ENCODE measurements around the gene GPR25. TPM values are rescaled to one million over a fixed set of nuclear protein-coding genes. Genes with fewer than 3 reads are reported as not detected.
A peak's percentile ranks its signal among the peaks of the same experiment; 100 is the strongest.

Gene GPR25
- total RNA-seq, 3 donors from 2014 or later: 0.29 TPM; not detected in 2

DNA sequence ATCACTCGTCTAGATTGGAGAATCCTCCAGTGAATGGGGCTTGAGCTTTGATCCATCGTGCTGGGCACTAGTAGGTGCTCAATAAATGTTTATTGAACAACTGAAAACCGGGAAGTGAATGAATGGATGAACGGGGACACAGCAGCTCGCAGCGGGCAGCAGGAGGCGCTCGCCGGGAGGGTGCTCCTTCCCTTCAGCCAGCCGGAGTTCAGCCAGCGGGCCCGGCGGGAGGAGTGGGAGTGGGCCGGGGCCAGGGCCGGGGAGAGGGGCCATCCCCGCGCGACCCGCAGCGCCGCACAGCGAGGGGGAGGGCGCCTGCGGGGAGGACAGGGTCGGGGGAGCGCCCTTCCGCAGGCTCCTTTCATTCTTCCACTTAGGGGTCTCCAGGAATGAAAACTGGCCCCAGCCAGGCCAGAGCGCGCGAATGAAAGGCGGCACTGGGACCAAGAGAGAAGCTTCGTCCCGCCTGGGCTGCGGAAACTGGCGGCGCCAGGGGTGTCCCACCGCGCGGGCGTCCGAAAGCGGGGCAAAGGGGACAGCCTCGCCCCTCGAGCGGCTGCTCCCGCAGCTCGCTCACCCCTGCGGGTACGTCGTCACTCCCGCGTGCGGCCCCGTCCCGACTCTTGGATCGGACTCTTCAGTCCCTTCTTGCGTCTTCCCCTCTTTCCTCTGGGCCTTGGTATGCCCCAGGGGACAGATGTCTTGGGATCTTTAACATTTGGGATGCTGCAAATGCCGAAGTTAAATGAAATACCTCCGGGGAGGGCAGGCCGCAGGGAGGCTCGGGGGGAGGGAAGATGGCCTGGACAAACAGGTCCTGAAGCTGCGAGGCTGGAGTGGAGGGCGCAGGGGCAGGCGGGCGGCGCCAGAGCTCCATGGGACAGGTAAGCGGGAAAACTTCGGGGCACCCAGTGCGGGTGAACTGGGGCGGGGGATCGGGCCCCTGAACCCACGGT lies 18.3 kb downstream of the GPR25 start:
- TF ChIP-seq POLR2AphosphoS5 (IDR thresholded peaks at IDR 0.05) (no peak), POLR2A (IDR thresholded peaks at IDR 0.05) (no peak), CTCF (IDR thresholded peaks at IDR 0.05) (no peak)
- peak in 1 of 2 donors; percentile 38 for DNase-seq (ENCODE audit: low spot score in 2 of 2)
- Histone ChIP-seq H3K36me3 (no peaks in the 10 kb centered on the region), H3K27me3 (no peaks in the 10 kb centered on the region), H3K4me1 (no peaks in the 10 kb centered on the region), H3K4me3 (peak overlapping the region; percentile 38 to 63 (median 58)), H3K9me3 (no peaks in the 10 kb centered on the region), H3K27ac (peak overlapping the region; percentile 30 to 61)
- intact Hi-C loops (cut with DNase I; ENCODE audit: low total_unique reads): no loop called here

DNA sequence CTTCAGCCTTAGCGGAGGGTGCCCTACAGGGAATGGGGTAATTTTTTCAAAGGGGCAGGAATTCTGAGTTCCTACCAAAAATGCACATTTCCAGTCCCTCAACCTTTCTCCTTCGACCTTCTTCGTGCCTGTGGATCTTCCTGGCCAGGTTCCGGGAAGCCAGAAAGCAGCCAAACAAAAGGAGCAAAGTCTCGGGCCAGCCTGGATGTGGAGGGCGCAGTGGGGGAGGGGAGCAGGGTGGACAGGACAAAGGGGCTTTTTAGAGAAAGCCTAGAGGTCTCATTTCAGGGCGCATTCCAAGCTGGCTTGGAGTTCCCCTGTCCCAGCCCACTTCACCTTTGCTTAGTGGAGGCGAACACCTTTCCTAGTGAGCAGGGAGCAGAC lies 19.0 kb downstream of the GPR25 start:
- DNase-seq (ENCODE audit: low spot score in 2 of 2): no peak
- no peak for TF ChIP-seq CTCF (IDR thresholded peaks at IDR 0.05)
- no peak for TF ChIP-seq POLR2AphosphoS5 (IDR thresholded peaks at IDR 0.05)
- no peak for TF ChIP-seq POLR2A (IDR thresholded peaks at IDR 0.05)
- Histone ChIP-seq H3K36me3 (no peaks in the 10 kb centered on the region), H3K4me1 (no peaks in the 10 kb centered on the region), H3K27ac (peak overlapping the region; percentile 30 to 61), H3K27me3 (no peaks in the 10 kb centered on the region), H3K9me3 (no peaks in the 10 kb centered on the region), H3K4me3 (peak overlapping the region; percentile 38 to 63 (median 58))
- intact Hi-C loops (cut with DNase I; ENCODE audit: low total_unique reads): no loop called here

- Histone ChIP-seq H3K9me3 (no peaks in the 10 kb centered on the region), H3K27me3 (no peaks in the 10 kb centered on the region), H3K27ac (no peak overlapping the region), H3K36me3 (no peaks in the 10 kb centered on the region), H3K4me3 (no peak overlapping the region), H3K4me1 (no peaks in the 10 kb centered on the region)
- DNase-seq (ENCODE audit: low spot score in 2 of 2): no peak
- intact Hi-C loops (cut with DNase I; ENCODE audit: low total_unique reads): no loop called here
- no peak for TF ChIP-seq POLR2AphosphoS5 (IDR thresholded peaks at IDR 0.05)
- no peak for TF ChIP-seq POLR2A (IDR thresholded peaks at IDR 0.05)
- no peak for TF ChIP-seq CTCF (IDR thresholded peaks at IDR 0.05)
Measured at GRCh38 chr1:200892546-200892945, 19.8 kb downstream of the GPR25 start.

DNA sequence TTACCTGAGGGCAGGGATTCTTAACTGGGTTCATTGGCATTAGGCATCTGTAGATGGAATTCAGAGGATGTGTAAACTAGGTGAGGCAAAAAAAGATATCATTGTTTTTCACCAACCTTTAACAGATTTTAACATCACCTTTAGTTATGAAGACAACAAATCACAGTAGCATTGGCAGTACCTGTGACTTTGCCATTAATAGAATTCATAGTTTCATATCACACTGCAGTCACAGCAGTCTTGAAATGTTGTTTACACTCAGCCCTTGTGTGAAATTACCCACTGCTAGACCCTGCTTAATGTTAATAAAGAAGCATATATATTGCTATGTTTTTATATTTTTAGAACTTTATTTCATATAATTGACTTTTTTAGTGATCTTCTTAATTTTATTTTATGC lies 20.2 kb downstream of the GPR25 start:
- Histone ChIP-seq H3K27me3 (no peaks in the 10 kb centered on the region), H3K4me1 (no peaks in the 10 kb centered on the region), H3K27ac (no peak overlapping the region), H3K4me3 (no peak overlapping the region), H3K9me3 (no peaks in the 10 kb centered on the region), H3K36me3 (no peaks in the 10 kb centered on the region)
- DNase-seq (ENCODE audit: low spot score in 2 of 2): no peak
- no peak for TF ChIP-seq POLR2AphosphoS5 (IDR thresholded peaks at IDR 0.05)
- no peak for TF ChIP-seq POLR2A (IDR thresholded peaks at IDR 0.05)
- TF ChIP-seq CTCF (IDR thresholded peaks at IDR 0.05): no peak
- intact Hi-C loops (cut with DNase I; ENCODE audit: low total_unique reads): no loop called here

DNA sequence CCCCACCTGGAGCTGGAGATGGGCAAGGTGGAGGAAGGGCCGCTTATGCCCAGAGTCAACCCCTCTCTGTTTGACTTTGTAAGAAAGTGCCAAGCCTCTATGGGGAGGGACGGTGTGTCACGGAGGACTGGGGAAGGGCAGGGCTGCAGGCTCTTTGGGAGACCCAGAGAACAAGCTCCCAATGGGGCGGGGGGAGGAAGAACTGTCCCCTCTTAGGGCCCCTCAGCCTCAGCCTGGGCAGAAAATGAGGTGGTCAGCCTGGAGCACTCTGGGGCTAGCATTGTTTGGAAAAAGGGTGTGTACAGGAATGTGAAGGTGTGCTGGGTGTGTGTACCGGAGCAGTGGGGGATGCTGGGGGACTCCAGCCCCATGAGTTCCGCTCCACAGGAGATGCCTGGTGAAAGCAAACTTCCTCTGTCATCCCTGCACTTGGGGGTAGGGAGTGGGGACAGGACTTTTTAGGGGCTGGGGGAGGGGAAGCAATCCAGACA lies 20.7 kb downstream of the GPR25 start:
- H3K27ac ChIP-seq: no peak overlapping the region
- H3K36me3 ChIP-seq: no peaks in the 10 kb centered on the region
- H3K27me3 ChIP-seq: no peaks in the 10 kb centered on the region
- intact Hi-C loops (cut with DNase I; ENCODE audit: low total_unique reads): no loop called here
- no peaks in the 10 kb centered on the region for H3K9me3 ChIP-seq
- no peak for DNase-seq (ENCODE audit: low spot score in 2 of 2)
- H3K4me1 ChIP-seq: no peaks in the 10 kb centered on the region
- no peak overlapping the region for H3K4me3 ChIP-seq
- TF ChIP-seq POLR2A (IDR thresholded peaks at IDR 0.05) (no peak), POLR2AphosphoS5 (IDR thresholded peaks at IDR 0.05) (no peak), CTCF (IDR thresholded peaks at IDR 0.05) (no peak)

Data from breast epithelium (tissue), 4 donors.